NCI-H1048 (cell line): Measurements from ENCODE around the gene MRPL2.
A peak's percentile ranks its signal among the peaks of the same experiment; 100 is the strongest.
"Not testable (repeated sequence)": the region's sequence is repeated elsewhere in the genome, so short reads cannot be mapped to it uniquely, and the experiment has no call there.

ENCODE experiments used
- DNase-seq: peaks from one replicate; lab custom pipeline; 2025; lab: John Stamatoyannopoulos, UW

Gene MRPL2

GRCh38 chr6:43082806-43083655 is 23.8 kb upstream of the MRPL2 start:
- DNase-seq = no peak

- not testable (repeated sequence) for DNase-seq
These were observed 22.7 kb upstream of the MRPL2 start for GRCh38 chr6:43081922-43082321.

- DNase-seq = no peak
These were observed 21.8 kb upstream of the MRPL2 start for GRCh38 chr6:43081043-43081442.

GRCh38 chr6:43078691-43079090 is 19.5 kb upstream of the MRPL2 start:
- DNase-seq = no peak

GRCh38 chr6:43077981-43078511 is 18.8 kb upstream of the MRPL2 start:
- DNase-seq = no peak

GRCh38 chr6:43077333-43077809 is 18.1 kb upstream of the MRPL2 start:
- DNase-seq = no peak

- DNase-seq = no peak
These were observed 17.5 kb upstream of the MRPL2 start for GRCh38 chr6:43076464-43077332.

- peak; percentile 43 for DNase-seq
These were observed 16.6 kb upstream of the MRPL2 start, which contains the start of gene PTK7 for GRCh38 chr6:43075670-43076463. PTK7 (plus strand) TSS chr6:43076314; CDS start chr6:43076489, 175 bp downstream.

GRCh38 chr6:43074847-43075669 is 15.8 kb upstream of the MRPL2 start:
- no peak for DNase-seq

- no peak for DNase-seq
These were observed 10.9 kb upstream of the MRPL2 start for GRCh38 chr6:43070028-43070632.

- DNase-seq = no peak
These were observed 3.6 kb upstream of the MRPL2 start for GRCh38 chr6:43062818-43063217.

- no peak for DNase-seq
These were observed 2.6 kb upstream of the MRPL2 start for GRCh38 chr6:43061861-43062260.

GRCh38 chr6:43060755-43061633 is 1.8 kb upstream of the MRPL2 start:
- DNase-seq = no peak

GRCh38 chr6:43060034-43060754 is 960 bp upstream of the MRPL2 start:
- DNase-seq = no peak

GRCh38 chr6:43058531-43058930 is 703 bp downstream of the MRPL2 start:
- DNase-seq = no peak

GRCh38 chr6:43055966-43056365 is 3.3 kb downstream of the MRPL2 start:
- DNase-seq = no peak

GRCh38 chr6:43054206-43054943 is 4.9 kb downstream of the MRPL2 start:
- DNase-seq = no peak
